Type B pancreatic cell (in vitro differentiated cells): ENCODE data around the gene GRK3. TPM values are rescaled to one million over a fixed set of nuclear protein-coding genes. Genes with fewer than 3 reads are reported as not detected.

Experiments used
- DNase-seq: peaks from one replicate; pipeline ENCODE4 v3.0.0; 2021; ENCODE audit warnings: mixed read lengths; ENCODE audit not compliant: unreplicated experiment; ENCODE audit errors: extremely low spot score
- H3K27ac Mint-ChIP-seq: 2 replicates; pipeline ENCODE4 v1.8.0; 2021; ENCODE audit warnings: mild to moderate bottlenecking, mixed read lengths
- H3K27me3 Mint-ChIP-seq: 2 replicates; pipeline ENCODE4 v1.8.0; 2021; ENCODE audit warnings: mixed read lengths
- H3K36me3 Mint-ChIP-seq: 2 replicates; pipeline ENCODE4 v1.8.0; 2021; ENCODE audit warnings: mixed read lengths
- H3K4me1 Mint-ChIP-seq: one replicate; pipeline ENCODE4 v1.8.0; 2021; ENCODE audit warnings: mixed read lengths; ENCODE audit not compliant: unreplicated experiment
- H3K4me3 Mint-ChIP-seq: 2 replicates; pipeline ENCODE4 v1.8.0; 2021; ENCODE audit warnings: mild to moderate bottlenecking, mixed read lengths
- H3K9me3 Mint-ChIP-seq: 2 replicates; pipeline ENCODE4 v1.8.0; 2021; ENCODE audit warnings: mixed read lengths
- CTCF ChIP-seq: fragments of 200-600 bp; sonication (generic); conservative IDR thresholded peaks from 2 replicates; pipeline ENCODE4 v1.5.0; 2021; ENCODE audit warnings: antibody characterized with exemption, mild to moderate bottlenecking
- total RNA-seq: library from RNA; stranded (reverse); gene quantifications from 2 replicates; pipeline ENCODE4 v1.2.1, GENCODE V29; 2021; ENCODE audit warnings: low replicate concordance

The GRK3 gene
- total RNA-seq, 1 donor from 2014 or later, result 14.0 TPM

- Mint-ChIP-seq H3K36me3 (peaks cover 3% of the 10 kb centered on the region), H3K4me3 (no peak overlapping the region), H3K4me1 (peaks cover 34% of the 10 kb centered on the region), H3K27ac (no peak overlapping the region), H3K9me3 (no peaks in the 10 kb centered on the region), H3K27me3 (no peaks in the 10 kb centered on the region)
- DNase-seq, result no peak
- no peak for TF ChIP-seq CTCF
These were observed 134.0 kb downstream of the GRK3 start for GRCh38 chr22:25698461-25698860.

- Mint-ChIP-seq H3K9me3 (no peaks in the 10 kb centered on the region), H3K4me3 (no peak overlapping the region), H3K4me1 (peaks cover 34% of the 10 kb centered on the region), H3K27ac (no peak overlapping the region), H3K36me3 (peaks cover 3% of the 10 kb centered on the region), H3K27me3 (no peaks in the 10 kb centered on the region)
- DNase-seq, result no peak
- TF ChIP-seq CTCF, result no peak
These were observed 134.5 kb downstream of the GRK3 start for GRCh38 chr22:25698978-25699377.

DNA sequence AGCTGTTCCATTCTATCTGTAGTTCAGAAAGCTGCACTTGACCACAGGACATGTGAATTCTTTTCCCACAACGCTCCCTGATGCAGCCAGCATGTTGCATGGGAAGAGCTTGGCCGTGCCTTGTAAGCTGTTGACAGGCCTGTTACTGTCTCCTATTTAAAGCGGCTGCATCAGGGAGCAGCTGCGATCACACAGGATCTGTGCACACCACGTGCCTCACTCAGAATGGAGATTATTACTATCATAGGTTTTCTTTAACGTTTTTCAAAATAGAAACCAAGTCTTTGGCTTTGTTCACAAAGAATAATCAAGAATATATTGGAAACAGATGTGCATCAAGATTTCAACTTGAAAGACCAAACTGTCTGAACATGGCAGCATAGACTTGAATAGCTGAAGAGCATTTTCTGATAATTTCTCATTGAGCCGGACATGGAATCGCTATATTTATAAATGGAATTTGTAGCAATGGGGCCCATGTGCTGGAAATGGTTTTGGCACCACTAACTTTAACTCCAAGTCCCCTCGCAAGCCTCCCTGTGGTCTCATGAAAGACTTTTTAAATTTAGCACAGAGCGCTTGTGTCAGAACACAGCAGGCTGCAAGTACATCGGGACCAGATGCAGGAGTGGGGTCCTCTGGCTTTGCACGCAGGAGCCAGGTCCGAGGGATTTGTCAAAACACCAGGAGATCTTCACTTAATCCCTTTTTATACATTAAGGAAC lies 136.7 kb downstream of the GRK3 start:
- TF ChIP-seq CTCF, result no peak
- no peak for DNase-seq

DNA sequence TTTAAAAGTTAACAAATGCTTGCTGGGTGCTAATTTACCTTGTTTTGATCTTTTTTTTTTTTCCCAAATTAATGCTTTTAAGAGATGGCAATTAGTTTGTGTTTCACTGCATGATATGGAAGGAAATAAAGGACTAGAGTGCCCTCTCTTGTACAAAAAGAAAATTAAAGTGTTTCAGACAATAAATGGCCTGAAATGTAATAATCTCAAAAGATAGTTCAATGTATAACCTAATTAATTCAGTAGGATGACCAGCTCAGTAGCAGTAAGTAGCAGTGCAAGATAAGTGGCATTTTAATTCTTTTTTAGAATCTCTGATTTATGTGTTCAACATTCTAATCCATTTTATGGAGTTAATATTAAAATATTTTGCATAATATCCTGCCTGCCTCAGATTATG lies 137.6 kb downstream of the GRK3 start:
- TF ChIP-seq CTCF, result peak; percentile 67
- Mint-ChIP-seq H3K4me1 (peaks cover 21% of the 10 kb centered on the region), H3K27me3 (no peaks in the 10 kb centered on the region), H3K27ac (no peak overlapping the region), H3K4me3 (peak overlapping the region; percentile 27), H3K36me3 (peaks cover 5% of the 10 kb centered on the region), H3K9me3 (no peaks in the 10 kb centered on the region)
- no peak for DNase-seq

More for the DNA sequence above, 136.7 kb downstream of the GRK3 start:
- Mint-ChIP-seq H3K27ac (no peak overlapping the region), H3K36me3 (peaks cover 3% of the 10 kb centered on the region), H3K4me1 (peaks cover 25% of the 10 kb centered on the region), H3K4me3 (no peak overlapping the region), H3K27me3 (no peaks in the 10 kb centered on the region), H3K9me3 (no peaks in the 10 kb centered on the region)

GRCh38 chr22:25702571-25703167 lies 138.2 kb downstream of the GRK3 start:
- Mint-ChIP-seq H3K4me3 (no peak overlapping the region), H3K4me1 (peaks cover 14% of the 10 kb centered on the region), H3K27me3 (no peaks in the 10 kb centered on the region), H3K27ac (no peak overlapping the region), H3K36me3 (peaks cover 9% of the 10 kb centered on the region), H3K9me3 (no peaks in the 10 kb centered on the region)
- no peak for DNase-seq
- TF ChIP-seq CTCF, result no peak
